Karpas-422 (cell line): ENCODE results near the gene ATG2A. TPM values are rescaled to one million over a fixed set of nuclear protein-coding genes. Genes with fewer than 3 reads are reported as not detected.

Source experiments
- DNase-seq: peaks from one replicate; pipeline ENCODE4 v3.0.0-alpha.2; 2015
- H2AFZ ChIP-seq: fragments of 200-600 bp; sonication (generic); 2 replicates; pipeline ENCODE4 v1.6.1; 2014; ENCODE audit warnings: antibody characterized with exemption, low read length, mixed read lengths
- H3K27ac ChIP-seq: fragments of 200-600 bp; sonication (generic); 2 replicates; pipeline ENCODE4 v1.5.1; 2014; ENCODE audit warnings: mild to moderate bottlenecking, low read length, moderate library complexity
- H3K27me3 ChIP-seq: fragments of 200-600 bp; sonication (generic); 2 replicates; pipeline ENCODE4 v1.6.1; 2014; ENCODE audit warnings: low read length, mixed read lengths
- H3K36me3 ChIP-seq: fragments of 200-600 bp; sonication (generic); 2 replicates; pipeline ENCODE4 v1.6.1; 2014; ENCODE audit warnings: low read length, mixed read lengths; ENCODE audit not compliant: insufficient read depth
- H3K4me1 ChIP-seq: fragments of 200-600 bp; sonication (generic); 2 replicates; pipeline ENCODE4 v1.6.1; 2014; ENCODE audit warnings: mild to moderate bottlenecking, low read length, mixed read lengths
- H3K4me2 ChIP-seq: fragments of 200-600 bp; sonication (generic); 2 replicates; pipeline ENCODE4 v1.6.1; 2014; ENCODE audit warnings: low read length, low read depth, mild to moderate bottlenecking; ENCODE audit not compliant: poor library complexity, severe bottlenecking
- H3K4me3 ChIP-seq: fragments of 200-600 bp; sonication (generic); 2 replicates; pipeline ENCODE4 v1.5.1; 2014; ENCODE audit warnings: mild to moderate bottlenecking, antibody characterized with exemption, low read length, mixed read lengths
- H3K79me2 ChIP-seq: fragments of 200-600 bp; sonication (generic); 2 replicates; pipeline ENCODE4 v1.6.1; 2014; ENCODE audit warnings: mild to moderate bottlenecking, low read length, mixed read lengths
- H3K9ac ChIP-seq: fragments of 200-600 bp; sonication (generic); 2 replicates; pipeline ENCODE4 v1.6.0; 2014; ENCODE audit warnings: low read length
- H3K9me2 ChIP-seq: fragments of 200-600 bp; sonication (generic), shearing (Covaris generic); replicated peaks from 2 replicates; pipeline ENCODE4 v1.6.0; 2014; ENCODE audit warnings: mild to moderate bottlenecking, low read length, moderate library complexity; ENCODE audit not compliant: insufficient read depth
- H3K9me3 ChIP-seq: fragments of 300-700, 200-600 bp; sonication (generic); 2 replicates; pipeline ENCODE4 v1.6.1; 2014; ENCODE audit warnings: low read length, mixed read lengths
- H4K20me1 ChIP-seq: fragments of 200-600 bp; sonication (generic); 2 replicates; pipeline ENCODE4 v1.6.1; 2014; ENCODE audit warnings: mild to moderate bottlenecking, antibody characterized with exemption, low read length, low read depth; ENCODE audit not compliant: insufficient read depth
- total RNA-seq: library from RNA; depleted of rRNA; stranded (reverse); fragments of >200 nt; shearing (Covaris generic); gene quantifications from 2 replicates; pipeline ENCODE4 v1.2.3, GENCODE V29; 2014; ENCODE audit warnings: low replicate concordance

The ATG2A gene
- total RNA-seq, 1 experiment from 2014 or later = 16.2 TPM

DNA sequence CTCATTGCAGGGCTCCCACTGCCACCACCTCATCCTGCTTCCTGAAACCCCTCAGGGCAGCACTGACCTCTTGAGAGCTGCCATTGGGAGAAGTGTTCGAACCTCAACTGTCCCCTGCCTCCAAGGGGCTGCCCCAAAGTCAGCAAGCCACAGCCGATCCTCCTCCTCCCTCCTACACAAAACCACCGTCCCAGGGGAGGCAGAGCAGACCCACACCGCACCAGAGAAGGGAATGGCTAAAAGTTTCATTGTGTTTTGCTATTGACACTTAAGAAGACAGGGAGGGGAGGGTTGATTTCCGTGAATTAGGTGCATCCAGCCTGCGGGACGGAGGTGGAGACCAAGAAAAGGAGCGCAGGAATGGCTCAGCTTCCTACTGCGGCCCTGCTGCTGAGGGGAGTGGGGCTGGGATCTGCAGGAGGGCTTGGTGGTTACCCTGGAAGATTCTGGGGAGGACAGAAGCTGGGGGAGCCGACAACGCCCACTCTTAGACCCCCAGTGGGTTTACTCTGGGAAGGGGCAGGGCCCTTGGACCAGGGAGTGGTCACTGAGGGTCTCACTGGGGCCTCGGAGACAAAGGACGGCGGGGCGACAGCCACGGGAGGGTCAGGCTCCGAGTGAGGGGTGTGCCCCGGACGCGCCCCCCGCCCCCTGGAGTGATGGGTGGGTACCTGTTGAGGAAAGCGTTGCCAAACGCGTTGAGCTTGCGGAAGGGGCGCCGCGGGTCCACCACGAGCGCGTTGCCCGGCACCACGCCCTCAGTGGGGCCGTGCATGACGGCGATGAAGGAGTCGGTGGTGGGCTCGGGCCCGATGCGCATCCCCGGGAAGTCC lies 39.4 kb downstream of the ATG2A start:
- Histone ChIP-seq H3K4me2 (peak overlapping the region; percentile 91), H3K27me3 (no peaks in the 10 kb centered on the region), H3K79me2 (peaks cover 46% of the 10 kb centered on the region), H3K27ac (peak overlapping the region; percentile 45), H3K4me3 (peak overlapping the region; percentile 95), H4K20me1 (peaks cover 38% of the 10 kb centered on the region; the same call in 1 of the 2 replicates), H3K4me1 (peaks cover 76% of the 10 kb centered on the region), H3K36me3 (0 out of 2 replicates have a peak, but pooled peaks cover 11% of the 10 kb centered on the region), H3K9me3 (no peaks in the 10 kb centered on the region), H2AFZ (0 out of 2 replicates have a peak overlapping the region, but pooled peaks have one; percentile 9), H3K9me2 (no peaks in the 10 kb centered on the region), H3K9ac (peak overlapping the region; percentile 93)
- peak; percentile 65 for DNase-seq

DNA sequence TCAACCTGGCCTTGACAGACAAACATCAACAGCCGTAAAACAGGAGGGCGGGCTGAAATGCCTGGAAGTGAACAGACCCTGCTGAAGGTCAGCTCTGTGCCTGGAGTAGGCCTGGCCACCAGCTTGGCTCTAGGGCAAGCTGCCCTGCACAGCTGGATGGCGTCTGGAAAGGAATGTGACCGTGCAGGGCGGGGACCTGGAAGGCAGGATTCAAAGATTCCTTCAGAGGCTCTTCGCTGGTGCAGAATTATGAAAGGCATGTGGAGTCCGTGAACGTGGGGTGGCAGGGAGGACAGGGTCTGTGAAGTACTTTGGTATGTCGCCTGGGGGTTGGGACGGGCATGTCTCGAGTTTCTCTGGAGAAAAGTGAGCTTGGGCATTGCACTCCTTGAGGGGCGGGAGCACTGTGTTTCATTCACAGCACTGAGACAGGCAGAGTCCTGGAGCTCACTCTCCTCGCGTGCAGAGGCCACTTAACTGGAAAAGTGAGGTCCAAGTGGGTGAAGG lies 40.1 kb downstream of the ATG2A start:
- peak overlapping the region; percentile 93 for H3K9ac ChIP-seq
- peak overlapping the region; percentile 45 for H3K27ac ChIP-seq
- peak overlapping the region; percentile 95 for H3K4me3 ChIP-seq
- H3K27me3 ChIP-seq = no peaks in the 10 kb centered on the region
- peaks cover 15% of the 10 kb centered on the region; the same call in 1 of the 2 replicates for H3K36me3 ChIP-seq
- no peak overlapping the region for H2AFZ ChIP-seq
- peaks cover 53% of the 10 kb centered on the region for H3K79me2 ChIP-seq
- H3K4me1 ChIP-seq = peaks cover 77% of the 10 kb centered on the region
- H3K9me3 ChIP-seq = no peaks in the 10 kb centered on the region
- no peaks in the 10 kb centered on the region for H3K9me2 ChIP-seq
- DNase-seq = no peak
- H3K4me2 ChIP-seq = peak overlapping the region; percentile 91
- H4K20me1 ChIP-seq = peaks cover 38% of the 10 kb centered on the region; the same call in 1 of the 2 replicates

DNA sequence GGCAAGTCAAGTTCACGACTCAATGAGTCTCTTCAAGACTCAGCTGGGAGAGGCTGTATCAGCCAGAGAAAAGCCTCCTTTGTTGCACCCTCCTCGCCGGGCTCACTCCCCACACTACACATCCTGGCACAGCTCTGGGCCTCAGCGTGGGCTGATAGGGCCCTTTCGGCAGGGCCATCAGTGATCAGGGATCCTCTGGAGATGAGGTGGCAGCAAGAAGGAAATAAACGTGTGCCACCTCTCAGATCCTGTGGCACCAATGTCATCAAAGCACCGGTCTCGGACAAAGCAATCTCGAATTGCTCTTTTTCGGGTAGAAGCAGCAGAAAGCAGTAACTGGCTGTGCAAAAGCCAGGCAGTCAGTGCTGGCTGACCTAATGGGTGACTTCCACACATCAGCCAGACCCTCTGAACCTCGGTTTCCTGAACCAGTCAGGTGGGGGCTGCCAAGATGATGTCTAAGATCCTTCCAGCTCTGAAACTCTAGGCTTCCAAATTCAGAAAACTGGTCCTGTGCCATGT lies 40.7 kb downstream of the ATG2A start:
- H3K27me3 ChIP-seq = no peaks in the 10 kb centered on the region
- peaks cover 41% of the 10 kb centered on the region; the same call in 1 of the 2 replicates for H4K20me1 ChIP-seq
- H3K4me2 ChIP-seq = peak overlapping the region; percentile 91
- DNase-seq = no peak
- H3K4me1 ChIP-seq = peaks cover 83% of the 10 kb centered on the region
- peaks cover 59% of the 10 kb centered on the region for H3K79me2 ChIP-seq
- no peak overlapping the region for H2AFZ ChIP-seq
- no peaks in the 10 kb centered on the region for H3K9me2 ChIP-seq
- peak overlapping the region; percentile 95 for H3K4me3 ChIP-seq
- H3K36me3 ChIP-seq = peaks cover 21% of the 10 kb centered on the region
- H3K27ac ChIP-seq = peak overlapping the region; percentile 45
- no peaks in the 10 kb centered on the region for H3K9me3 ChIP-seq
- peak overlapping the region; percentile 93 for H3K9ac ChIP-seq

- H3K9me3 ChIP-seq = no peaks in the 10 kb centered on the region
- peaks cover 66% of the 10 kb centered on the region for H3K79me2 ChIP-seq
- peak overlapping the region; percentile 91 for H3K4me2 ChIP-seq
- peaks cover 23% of the 10 kb centered on the region for H3K36me3 ChIP-seq
- H3K27ac ChIP-seq = peak overlapping the region; percentile 45
- H3K27me3 ChIP-seq = no peaks in the 10 kb centered on the region
- H4K20me1 ChIP-seq = peaks cover 44% of the 10 kb centered on the region; the same call in 1 of the 2 replicates
- peak; percentile 76 for DNase-seq
- no peaks in the 10 kb centered on the region for H3K9me2 ChIP-seq
- H3K4me3 ChIP-seq = peak overlapping the region; percentile 95
- H3K9ac ChIP-seq = peak overlapping the region; percentile 93
- no peak overlapping the region for H2AFZ ChIP-seq
- H3K4me1 ChIP-seq = peaks cover 85% of the 10 kb centered on the region
These were observed 41.4 kb downstream of the ATG2A start for GRCh38 chr11:64875369-64876228.

GRCh38 chr11:64874308-64875240 lies 42.4 kb downstream of the ATG2A start:
- Histone ChIP-seq H3K4me2 (peak overlapping the region; percentile 8), H2AFZ (no peak overlapping the region), H3K9me2 (no peaks in the 10 kb centered on the region), H3K4me1 (peaks cover 85% of the 10 kb centered on the region), H3K27me3 (no peaks in the 10 kb centered on the region), H3K9me3 (no peaks in the 10 kb centered on the region), H3K4me3 (no peak overlapping the region), H4K20me1 (peaks cover 47% of the 10 kb centered on the region; the same call in 1 of the 2 replicates), H3K27ac (0 out of 2 replicates have a peak overlapping the region, but pooled peaks have one; percentile 45), H3K36me3 (peaks cover 23% of the 10 kb centered on the region), H3K9ac (no peak overlapping the region), H3K79me2 (peaks cover 76% of the 10 kb centered on the region)
- no peak for DNase-seq

GRCh38 chr11:64872790-64873488 lies 44.1 kb downstream of the ATG2A start:
- Histone ChIP-seq H3K4me1 (peaks cover 86% of the 10 kb centered on the region), H3K9me3 (no peaks in the 10 kb centered on the region), H3K4me3 (peak overlapping the region; percentile 3; the same call in 1 of the 2 replicates), H4K20me1 (peaks cover 44% of the 10 kb centered on the region; the same call in 1 of the 2 replicates), H3K9ac (peak overlapping the region; percentile 26; the same call in 1 of the 2 replicates), H3K79me2 (peaks cover 88% of the 10 kb centered on the region), H3K9me2 (no peaks in the 10 kb centered on the region), H3K36me3 (peaks cover 25% of the 10 kb centered on the region), H3K4me2 (peak overlapping the region; percentile 55), H3K27me3 (no peaks in the 10 kb centered on the region), H2AFZ (no peak overlapping the region), H3K27ac (peak overlapping the region; percentile 62)
- peak; percentile 84 for DNase-seq
